NCI-H510A treated with DMSO at 0.1 percent for 48 hours (cell line): ENCODE measurements around the gene SPATC1L.

Experiments used
- DNase-seq: peaks from one replicate; lab custom pipeline; 2025; lab: John Stamatoyannopoulos, UW

The SPATC1L gene

DNA sequence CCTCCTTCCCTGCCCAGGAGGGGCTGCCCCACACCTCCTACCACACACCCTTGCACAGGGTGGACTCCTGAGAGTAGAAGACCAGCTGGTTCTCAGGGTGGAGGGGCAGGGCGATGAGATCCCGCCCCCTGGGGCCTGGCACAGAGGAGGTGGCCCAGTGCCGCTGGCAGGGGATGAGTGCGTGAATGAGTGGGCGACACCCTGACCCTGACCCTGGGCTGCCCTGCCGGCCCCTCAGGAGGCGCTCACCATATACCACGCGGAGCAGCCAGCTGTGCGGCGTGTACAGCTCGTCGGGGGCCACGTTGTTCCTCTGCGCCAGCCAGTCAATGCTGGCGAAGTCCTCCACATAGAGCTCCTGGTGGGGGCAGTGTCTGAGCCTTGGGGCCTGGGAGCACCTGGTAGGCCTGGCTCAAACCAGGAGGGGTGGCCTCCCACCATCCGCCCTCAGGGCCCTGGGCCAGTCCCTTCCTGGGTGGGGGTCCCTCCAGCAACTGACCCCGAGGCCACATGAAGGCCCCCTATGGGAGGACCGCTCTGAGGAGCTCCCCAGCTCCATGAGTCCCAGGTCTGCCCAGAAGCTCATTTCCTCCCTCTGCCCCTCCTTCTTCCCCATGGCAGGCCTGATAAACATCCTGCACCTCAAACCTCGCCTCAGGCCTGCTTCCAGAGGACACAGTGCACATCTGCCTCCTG, 31.3 kb upstream of the SPATC1L start:
- DNase-seq: no peak

DNA sequence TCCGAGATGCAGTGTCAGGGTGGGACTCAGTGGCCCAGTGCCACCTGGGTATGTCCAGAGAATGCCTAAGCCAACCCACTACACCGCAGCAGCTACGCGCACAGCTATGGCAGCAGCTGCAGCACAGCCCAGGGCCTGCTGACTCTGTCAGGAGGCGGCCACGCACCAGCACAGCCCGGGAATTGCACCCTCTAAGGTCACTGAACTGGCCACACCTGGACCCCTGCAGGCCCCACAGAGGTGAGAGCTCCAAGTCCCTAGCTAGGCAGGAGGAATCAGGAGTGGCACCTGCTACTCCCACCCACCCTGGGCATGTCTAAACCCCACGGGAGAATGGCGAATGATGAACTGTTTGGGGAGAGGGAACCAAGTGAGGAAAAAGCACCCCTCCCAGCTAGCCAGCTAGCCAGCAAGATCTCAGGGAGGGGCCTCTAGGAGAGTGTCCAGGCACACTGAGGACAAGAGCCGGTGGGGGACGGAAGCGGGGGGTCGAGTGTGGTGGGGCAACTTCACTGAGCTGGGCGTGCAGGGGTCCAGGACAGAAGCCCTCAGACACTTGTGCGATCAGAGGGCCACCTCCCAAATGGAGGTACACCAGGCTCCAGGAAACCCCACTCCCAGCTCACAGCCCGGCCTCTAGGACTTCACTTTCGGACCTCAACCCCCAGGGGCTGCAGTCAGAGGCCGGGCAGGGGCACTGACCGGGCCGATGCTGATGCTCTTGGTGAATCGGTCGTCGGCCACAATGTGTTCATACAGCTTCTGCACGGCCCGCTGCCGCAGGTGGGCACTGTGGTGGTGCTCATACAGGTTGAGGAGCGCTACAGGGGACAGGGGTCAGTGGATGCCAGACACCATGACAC, 30.4 kb upstream of the SPATC1L start:
- no peak for DNase-seq

DNA sequence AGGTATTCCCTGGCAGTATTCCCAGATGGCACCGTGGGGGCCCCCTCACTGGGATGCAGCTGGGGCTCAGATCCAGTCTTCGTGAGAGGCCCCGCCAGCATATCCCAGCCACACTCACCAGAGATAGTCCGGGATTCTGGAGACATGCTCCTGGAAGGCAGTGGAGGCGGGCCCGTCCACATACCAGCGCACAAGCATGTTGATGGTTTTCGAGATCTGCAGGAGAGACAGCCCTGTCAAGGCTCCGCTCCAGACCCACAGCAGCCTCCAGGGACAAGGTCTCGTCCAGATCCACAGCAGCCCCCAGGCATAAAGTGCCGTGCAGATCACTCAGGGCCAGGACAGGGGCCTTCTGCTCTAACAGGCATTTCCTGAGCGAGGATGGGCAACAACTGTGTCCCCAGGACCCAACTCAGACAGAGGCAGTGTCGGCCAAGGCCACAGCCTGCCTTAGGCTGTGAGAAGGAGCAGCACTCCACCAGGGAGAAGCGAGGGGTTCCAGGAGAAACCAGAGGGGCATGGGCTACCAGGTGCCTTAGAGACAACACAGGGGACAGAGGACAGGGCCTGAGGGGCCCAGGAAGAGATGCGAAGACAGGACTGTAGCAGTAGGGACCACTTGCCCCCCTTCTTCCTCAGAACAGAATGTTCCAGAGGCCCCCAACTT, 29.5 kb upstream of the SPATC1L start:
- no peak for DNase-seq

DNA sequence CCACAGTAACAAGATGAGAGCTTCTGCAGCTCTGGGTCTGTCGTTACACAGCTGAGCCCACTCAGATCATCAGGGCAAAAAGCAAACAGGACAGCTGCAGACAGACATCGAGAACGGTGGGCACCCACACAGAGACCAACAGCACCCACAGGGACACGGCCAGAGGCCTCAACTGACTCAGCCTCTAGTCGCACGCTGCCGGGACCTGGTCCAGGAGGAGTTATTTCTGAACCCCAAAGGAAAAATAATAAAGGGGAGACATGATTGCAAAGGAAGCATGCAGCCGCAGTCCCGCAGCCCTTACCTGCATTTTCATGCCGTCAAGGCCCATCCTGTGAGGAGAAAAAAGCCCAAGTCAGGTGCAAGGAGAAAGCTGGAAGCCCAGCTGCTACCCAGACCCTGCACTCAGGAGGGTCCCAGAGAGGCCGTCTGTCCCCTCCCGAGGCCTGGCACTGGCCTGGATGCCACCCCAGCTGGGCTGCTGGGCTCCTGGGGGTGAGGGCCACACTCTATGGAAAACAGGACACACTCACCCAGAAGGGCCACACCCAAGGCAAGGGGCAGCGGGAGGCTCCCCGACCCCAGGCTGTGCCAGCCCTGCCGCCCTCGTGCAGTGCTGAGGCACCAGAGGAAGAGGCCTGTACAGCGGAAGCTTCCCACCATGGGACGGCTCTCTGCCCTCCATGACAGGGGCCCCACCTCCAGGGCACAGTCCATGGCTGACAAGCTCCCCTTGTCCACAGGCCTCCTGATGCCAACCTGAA, 28.6 kb upstream of the SPATC1L start:
- DNase-seq: no peak

DNA sequence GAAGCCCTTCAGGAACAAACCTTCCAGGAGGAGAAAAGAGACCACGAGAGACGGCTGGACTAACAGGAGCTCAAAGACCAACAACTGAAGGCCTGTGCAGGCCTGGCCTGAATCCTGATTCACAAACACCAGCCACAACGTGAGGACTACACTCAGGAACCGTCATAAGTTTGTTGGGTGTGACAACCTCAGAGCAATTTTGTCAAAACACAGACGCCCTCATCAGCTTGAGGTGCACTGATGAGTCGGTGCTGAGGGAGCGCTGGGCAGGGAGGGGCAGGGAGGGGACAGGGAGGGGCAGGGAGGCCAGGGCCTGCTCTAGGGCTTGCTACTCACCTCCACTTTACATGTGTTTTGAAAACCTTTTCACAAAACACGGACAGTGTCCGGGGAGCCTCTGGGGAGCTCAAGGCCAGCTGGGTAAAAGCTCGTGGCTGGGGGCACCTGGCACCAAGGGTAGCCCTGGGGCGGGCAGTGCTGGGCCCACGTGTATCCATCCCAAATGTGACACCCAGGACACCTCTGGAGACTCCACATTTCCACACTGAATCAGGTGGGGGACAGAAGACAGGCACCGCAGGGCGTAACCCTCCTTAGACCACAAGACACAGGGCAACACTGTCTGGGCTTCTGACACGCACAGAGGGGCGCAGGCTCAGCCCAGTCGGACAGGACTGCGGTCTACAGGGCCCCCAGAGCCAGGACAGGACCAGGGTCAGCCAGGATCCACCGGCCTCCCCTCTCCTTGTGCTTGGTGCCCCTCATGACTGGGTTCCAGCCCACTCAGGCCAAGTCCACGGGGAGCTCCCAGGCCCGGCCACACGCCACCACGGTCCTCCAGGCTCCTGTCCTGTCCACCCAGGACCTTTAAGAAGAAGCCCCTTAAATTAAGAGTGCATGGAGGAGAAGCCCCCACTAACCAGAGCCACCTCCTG, 27.8 kb upstream of the SPATC1L start:
- no peak for DNase-seq

DNA sequence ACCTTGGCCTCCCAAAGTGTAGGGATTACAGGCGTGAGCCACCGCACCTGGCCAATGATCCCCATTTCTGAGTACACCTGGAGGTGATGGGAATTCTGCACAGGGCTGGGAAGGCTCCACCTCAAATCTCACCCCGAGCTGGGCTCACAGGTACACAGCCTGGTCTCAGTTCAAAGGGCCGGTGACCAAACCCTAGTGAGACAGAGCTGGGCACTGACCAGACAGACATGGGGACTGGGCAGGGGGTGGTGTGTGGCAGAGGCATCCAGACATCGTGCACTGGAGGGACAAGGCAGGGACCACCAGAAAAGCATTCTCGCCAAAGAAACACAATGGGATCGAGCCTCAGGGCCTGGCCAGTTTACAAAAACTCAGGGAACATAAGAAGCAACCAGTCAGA, 27.1 kb upstream of the SPATC1L start:
- no peak for DNase-seq

DNA sequence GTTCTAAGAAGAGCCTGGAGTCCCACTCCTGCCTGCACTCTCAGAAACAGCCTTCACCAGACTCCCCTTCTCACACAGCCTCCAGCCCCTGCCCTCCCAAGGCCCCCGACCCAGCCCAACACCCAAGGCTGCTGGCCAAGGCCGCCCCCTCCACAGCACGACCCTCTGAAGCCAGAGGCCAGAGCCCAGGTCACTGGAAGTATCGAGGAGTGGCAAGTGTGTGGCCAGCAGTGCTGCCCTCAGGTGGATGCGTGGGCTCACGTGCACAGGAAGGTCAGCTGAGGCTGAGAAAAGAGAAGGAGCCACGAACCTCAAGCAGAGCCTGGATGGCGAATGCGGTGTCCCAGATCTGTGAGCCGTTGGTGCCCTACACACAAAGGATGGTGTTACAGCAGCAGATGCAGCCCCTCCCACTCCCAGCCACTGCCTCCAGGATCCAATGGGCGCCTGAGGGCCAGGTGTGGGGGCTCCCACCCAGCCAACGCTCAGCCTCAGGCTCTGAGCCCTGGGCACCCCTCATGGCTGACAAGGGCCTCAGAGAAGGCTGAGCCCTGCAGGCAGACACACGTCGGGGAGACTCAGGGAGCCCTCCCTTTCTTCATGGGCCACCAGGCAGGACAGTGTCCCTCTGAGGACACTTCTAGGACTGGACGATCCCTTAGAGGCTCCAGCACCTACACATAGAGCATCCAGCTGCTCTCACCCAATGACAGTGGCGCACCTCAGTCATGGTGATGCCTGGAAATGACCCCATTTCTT, 26.3 kb upstream of the SPATC1L start:
- DNase-seq: no peak

DNA sequence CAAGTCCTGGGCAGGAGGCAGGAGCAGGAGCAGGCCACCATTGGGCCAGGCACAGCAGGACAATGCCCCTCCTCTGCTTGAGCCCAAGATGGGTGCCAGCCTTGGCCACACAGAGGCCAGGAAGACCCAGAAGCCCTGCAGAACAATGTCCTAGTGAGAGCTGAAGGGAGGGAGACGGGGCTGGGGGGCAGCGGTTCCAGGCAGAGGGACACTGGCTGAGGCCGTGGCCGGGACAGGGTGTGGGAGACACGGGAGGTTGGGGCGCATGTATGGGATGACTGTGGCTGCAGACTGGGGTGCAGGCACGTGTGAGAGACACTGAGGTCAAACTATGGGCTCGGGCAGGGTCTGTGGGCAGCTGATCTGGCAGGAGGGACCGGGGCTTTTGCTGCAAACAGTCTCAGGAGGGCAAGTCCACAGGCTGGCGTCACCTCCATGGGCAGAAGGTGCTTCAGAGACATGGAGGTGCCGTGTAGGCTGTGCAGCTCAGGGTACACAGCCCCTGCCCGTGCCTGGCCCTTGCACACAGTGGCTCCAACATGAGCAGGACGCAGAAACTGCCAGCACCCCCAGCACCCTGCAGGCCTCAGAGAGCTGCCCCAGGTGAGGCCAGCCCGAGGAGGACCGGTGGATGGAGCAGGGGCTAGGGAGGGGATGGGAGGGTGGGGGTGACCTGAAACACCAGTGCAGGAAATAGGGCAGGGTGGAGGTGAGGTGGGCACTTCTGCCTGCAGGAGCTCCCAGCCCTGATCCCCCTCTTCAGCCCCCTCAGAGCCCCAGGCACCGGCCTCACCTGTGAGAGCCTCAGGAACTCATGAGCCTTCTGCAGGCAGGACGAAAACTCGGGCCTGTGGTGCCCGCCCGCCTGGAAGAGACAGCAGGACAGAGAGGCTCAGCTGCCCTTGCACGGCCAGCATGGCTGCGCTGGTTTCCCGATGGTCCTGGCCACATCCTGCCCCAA, 24.8 kb upstream of the SPATC1L start:
- no peak for DNase-seq

DNA sequence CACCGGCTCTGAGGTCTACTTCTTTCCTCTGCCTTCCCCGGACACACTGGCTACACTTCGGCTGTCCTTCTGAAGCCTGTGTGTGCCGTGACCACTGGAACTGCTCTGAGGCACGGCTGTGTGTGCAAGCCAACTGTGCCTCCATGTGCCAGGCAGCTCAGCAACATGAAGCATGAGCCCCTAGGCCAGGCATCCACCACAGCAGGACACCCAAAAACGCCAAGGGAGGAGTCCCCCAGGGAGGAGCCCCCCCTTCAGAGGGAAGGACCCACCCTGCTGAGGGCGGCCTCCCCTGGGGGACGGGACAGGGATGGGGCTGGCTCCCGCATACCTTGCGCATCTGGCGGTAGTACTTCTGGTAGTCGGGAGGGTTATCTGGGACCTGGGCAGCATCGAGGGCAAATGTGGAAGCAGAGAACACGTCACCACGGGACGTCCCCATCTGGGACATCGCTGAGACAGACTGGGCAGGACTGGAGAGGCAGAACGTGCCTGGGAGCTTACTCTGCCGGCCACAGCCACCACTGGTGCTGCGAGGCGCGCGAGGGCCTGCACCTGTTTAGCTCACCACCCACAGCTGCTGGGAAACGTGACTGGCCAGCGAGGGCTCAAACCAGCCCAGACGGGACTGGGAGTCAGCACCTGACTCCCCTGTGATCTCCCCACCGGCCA, 23.8 kb upstream of the SPATC1L start:
- no peak for DNase-seq

DNA sequence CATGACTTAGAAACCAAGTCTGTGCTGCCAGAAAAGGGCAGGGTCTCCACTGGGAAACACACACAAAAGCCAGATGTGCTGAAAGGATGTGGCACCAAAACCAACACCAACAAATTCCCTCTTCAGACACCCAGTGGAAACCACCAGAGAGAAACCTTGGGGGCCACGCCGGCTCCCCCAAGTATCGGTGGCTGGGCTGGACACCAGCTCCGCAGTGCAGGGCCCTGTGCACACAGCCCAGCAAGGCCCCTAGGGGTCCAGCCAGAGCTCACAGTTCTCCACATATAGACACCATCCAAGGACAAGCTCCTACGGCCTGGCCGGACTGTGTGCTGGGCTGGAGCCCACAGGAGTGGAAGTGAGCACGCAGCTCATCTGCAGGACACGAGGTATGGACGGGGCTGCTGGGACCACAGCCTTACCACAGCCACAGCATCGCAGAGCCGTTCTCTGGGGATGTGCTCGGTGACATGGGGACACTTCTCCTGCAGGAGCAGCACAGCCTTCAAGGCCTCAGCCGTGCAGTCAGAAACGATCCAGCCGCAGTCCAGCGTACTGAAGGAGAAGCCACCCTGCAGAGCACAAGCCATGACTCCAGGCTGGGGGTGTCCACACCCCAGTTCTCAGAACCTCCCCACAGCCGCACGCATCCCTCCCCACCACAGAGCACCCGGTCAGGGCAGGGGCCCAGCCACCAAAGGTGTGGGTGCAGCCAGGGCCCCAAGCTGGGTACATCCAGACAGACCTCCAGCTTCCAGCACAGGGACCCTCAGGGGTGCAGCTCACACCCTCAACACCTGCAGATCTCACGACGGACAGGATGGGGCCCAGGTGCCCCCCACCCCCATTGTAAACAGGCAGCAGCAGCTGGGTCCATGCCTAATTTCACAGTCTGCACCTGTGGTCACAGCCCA, 23.0 kb upstream of the SPATC1L start:
- no peak for DNase-seq

DNA sequence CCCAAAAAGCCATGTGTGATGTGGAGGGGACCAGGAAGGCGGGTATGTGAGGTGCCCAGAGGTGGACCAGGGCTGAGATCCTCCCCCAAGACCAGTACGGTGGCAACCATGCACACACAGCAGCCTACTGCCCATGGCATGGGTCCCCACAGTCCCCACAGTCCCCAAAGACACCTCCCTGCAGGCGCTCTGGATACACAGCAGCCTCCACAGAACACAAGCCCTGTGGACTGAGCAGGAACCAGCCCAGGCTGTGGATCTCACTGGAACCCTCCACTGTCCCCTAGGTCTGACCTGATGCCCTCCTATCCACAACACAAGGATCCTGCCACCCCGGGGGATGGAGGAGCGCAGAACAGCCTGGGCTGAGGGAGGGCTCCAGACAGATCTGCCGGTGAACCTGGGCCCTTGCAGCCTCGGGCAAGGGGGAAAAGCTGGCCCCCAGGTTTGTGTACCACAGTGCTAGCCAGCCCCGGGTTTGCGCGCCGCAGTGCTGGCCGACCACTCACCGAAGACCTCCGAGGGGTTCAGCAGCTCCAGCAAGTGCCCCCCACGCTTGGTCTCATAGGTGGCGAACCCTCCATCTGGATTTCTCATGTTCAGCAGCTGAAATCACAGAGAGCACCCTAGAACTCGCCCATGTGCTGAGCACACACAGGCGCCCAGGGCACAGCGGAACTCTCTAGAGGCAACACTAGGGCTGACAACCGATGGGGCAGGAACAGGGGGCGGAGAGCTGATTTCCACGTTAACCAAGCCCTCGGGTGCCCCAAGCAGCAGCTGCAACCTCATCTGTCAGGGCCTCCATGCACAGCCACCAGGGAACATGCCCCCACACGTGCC, 22.1 kb upstream of the SPATC1L start:
- no peak for DNase-seq

DNA sequence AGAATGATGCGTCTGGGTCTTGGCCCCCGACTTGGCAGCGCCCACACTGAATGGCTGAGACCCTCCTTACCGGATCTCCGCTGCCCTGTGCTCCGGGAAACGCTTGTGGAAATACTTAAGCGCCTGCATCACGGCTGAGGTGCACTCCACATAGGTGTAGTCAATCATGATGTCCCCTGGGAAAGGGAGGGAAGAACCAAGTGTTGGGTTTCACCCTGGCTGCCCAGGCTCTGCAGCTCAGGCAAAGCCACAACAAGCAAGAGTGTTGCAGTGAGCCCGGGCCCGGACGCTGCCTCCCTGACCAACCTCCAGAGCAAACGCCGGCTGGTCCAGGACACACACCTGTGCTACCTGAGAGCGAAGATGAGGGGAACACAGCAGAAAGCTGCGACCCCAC, 21.5 kb upstream of the SPATC1L start:
- DNase-seq: no peak

DNA sequence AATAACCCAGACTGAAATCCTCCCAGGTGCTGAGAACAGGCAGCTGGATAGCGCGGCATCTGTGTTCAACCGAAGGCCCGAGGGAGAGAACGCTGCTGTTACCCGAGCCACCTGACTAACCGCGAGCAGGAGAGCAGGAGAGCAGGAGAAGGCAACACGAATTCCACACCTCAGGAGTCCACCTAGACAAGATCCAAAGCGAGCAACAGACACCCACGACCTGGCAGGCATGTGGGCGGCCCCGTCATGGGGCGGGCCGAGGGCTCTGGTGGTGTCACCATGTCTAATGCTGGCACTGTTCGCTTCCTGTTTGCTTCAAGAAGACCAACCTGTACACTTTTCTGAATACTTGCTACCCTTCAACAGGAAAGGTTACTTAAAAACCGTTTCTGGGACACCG, 20.9 kb upstream of the SPATC1L start:
- no peak for DNase-seq

DNA sequence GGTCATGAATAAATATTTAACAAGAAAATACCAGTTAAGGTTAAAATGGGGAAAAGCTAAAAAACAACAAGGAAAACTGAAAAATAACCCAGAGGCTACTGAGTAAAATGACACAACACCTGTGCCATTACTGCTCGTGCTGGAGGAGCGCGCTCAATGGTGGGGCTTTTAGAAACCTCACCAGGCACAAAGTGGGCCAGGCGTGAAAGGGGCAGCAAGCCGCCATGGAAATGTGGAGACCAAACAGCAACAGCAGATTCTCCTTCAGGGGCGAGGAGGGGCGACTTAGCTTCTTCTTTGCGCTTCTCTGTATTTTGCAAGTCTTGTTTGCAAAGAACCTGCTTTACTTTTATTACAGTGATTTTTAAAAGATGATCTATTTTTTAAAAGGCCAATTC, 18.9 kb upstream of the SPATC1L start:
- no peak for DNase-seq

DNA sequence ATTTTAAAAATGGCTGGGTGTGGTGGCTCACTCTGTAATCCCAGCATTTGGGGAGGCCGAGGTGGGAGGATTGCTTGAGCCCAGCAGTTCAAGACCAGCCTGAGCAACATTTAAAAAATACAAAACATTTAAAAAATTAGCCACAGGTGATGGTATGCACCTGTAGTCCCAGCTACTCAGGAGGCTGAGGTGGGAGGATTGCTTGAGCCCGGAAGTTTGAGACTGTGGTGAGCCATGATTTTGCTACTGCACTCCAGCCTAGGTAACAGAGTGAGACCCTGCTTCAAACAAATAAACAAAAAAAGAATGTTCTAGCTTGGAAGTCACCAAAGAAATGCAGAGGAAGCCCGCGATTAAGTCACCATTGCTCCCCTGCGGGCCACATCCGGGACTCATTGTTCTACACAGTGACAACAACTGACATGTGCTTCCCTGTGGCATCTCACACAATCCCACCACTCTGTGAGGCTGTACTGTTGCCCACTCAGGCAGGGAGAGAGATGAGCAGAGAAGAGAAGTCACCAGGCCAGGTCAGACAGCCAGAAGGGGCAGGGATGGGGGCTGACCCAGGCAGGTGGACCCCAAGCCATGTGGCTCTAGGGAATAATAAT, 18.4 kb upstream of the SPATC1L start:
- no peak for DNase-seq
